ENCODE data around the gene MCM9.

Gene MCM9

GRCh38 chr6:118791499-118791898, 143.5 kb downstream of the MCM9 start:
- Mint-ChIP-seq H3K4me3 (no peak overlapping the region), H3K9me3 (no peaks in the 10 kb centered on the region), H3K4me1 (peaks cover 37% of the 10 kb centered on the region), H3K27ac (ENCODE audit: low read depth) (no peak overlapping the region), H3K36me3 (ENCODE audit: insufficient read depth) (peaks cover 3% of the 10 kb centered on the region), H3K27me3 (no peaks in the 10 kb centered on the region)
- ATAC-seq (replicated peaks; ENCODE audit: extremely low read depth, poor library complexity, severe bottlenecking) (no peak), DNase-seq (ENCODE audit: low spot score in 2 of 2) (no peak)

GRCh38 chr6:118789954-118790353, 145.0 kb downstream of the MCM9 start:
- H3K4me3 Mint-ChIP-seq: no peak overlapping the region
- H3K27me3 Mint-ChIP-seq: no peaks in the 10 kb centered on the region
- peaks cover 25% of the 10 kb centered on the region for H3K4me1 Mint-ChIP-seq
- ATAC-seq (replicated peaks; ENCODE audit: extremely low read depth, poor library complexity, severe bottlenecking): no peak
- DNase-seq (ENCODE audit: low spot score in 2 of 2): no peak
- no peaks in the 10 kb centered on the region for H3K36me3 Mint-ChIP-seq (ENCODE audit: insufficient read depth)
- no peaks in the 10 kb centered on the region for H3K9me3 Mint-ChIP-seq
- H3K27ac Mint-ChIP-seq (ENCODE audit: low read depth): no peak overlapping the region

DNA sequence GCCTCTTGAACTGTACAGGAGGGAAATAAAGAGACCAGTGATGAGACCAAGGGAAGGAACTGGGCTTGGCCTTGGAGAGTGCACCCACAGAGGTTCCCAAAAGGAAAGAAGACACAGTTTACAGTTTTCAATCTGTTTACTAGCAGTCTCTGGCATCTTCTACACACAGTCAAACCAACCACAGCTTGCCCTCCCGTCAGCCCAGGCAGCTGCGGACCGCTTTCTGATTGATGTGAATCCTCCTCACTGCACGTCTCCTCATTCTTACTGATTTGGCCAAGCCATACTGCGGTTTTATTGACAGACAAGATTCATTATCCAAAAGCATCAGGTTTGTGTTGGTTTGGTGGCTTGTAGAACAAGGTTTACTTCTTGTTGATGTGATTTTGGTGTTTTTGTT, 145.5 kb downstream of the MCM9 start:
- peak overlapping the region; percentile 13 for H3K27ac Mint-ChIP-seq (ENCODE audit: low read depth)
- no peaks in the 10 kb centered on the region for H3K9me3 Mint-ChIP-seq
- DNase-seq (ENCODE audit: low spot score in 2 of 2): no peak
- no peaks in the 10 kb centered on the region for H3K36me3 Mint-ChIP-seq (ENCODE audit: insufficient read depth)
- peaks cover 25% of the 10 kb centered on the region for H3K4me1 Mint-ChIP-seq
- no peak for ATAC-seq (replicated peaks; ENCODE audit: extremely low read depth, poor library complexity, severe bottlenecking)
- H3K27me3 Mint-ChIP-seq: no peaks in the 10 kb centered on the region
- no peak overlapping the region for H3K4me3 Mint-ChIP-seq

DNA sequence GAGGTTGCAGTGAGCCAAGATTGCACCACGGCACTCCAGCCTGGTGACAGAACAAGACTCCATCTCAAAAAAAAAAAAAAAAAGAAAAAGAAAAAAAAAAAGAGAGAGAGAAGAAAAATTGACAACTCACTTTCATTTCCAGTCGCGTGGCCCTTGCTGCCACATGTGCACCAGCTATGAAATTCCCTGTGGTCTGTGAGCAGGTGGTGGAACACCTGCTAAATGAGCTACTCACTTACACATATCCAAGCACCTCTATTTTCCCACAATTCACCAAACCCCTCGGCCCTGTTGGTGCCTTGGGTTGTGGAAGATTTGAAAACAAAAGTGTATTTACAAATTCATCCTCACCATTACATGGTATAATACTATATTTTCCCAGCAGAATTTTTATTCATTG, 146.3 kb downstream of the MCM9 start:
- Mint-ChIP-seq H3K4me1 (peaks cover 25% of the 10 kb centered on the region), H3K27ac (ENCODE audit: low read depth) (peak overlapping the region; percentile 13), H3K27me3 (no peaks in the 10 kb centered on the region), H3K36me3 (ENCODE audit: insufficient read depth) (no peaks in the 10 kb centered on the region), H3K9me3 (no peaks in the 10 kb centered on the region), H3K4me3 (no peak overlapping the region)
- ATAC-seq (replicated peaks; ENCODE audit: extremely low read depth, poor library complexity, severe bottlenecking) (no peak), DNase-seq (ENCODE audit: low spot score in 2 of 2) (no peak)

- no peaks in the 10 kb centered on the region for H3K36me3 Mint-ChIP-seq (ENCODE audit: insufficient read depth)
- no peaks in the 10 kb centered on the region for H3K27me3 Mint-ChIP-seq
- no peak overlapping the region for H3K4me3 Mint-ChIP-seq
- DNase-seq (ENCODE audit: low spot score in 2 of 2) (no peak), ATAC-seq (replicated peaks; ENCODE audit: extremely low read depth, poor library complexity, severe bottlenecking) (peak; percentile 68)
- H3K27ac Mint-ChIP-seq (ENCODE audit: low read depth): peak overlapping the region; percentile 56
- H3K4me1 Mint-ChIP-seq: peaks cover 25% of the 10 kb centered on the region
- H3K9me3 Mint-ChIP-seq: no peaks in the 10 kb centered on the region
Measured at GRCh38 chr6:118787724-118788423, 147.1 kb downstream of the MCM9 start.

DNA sequence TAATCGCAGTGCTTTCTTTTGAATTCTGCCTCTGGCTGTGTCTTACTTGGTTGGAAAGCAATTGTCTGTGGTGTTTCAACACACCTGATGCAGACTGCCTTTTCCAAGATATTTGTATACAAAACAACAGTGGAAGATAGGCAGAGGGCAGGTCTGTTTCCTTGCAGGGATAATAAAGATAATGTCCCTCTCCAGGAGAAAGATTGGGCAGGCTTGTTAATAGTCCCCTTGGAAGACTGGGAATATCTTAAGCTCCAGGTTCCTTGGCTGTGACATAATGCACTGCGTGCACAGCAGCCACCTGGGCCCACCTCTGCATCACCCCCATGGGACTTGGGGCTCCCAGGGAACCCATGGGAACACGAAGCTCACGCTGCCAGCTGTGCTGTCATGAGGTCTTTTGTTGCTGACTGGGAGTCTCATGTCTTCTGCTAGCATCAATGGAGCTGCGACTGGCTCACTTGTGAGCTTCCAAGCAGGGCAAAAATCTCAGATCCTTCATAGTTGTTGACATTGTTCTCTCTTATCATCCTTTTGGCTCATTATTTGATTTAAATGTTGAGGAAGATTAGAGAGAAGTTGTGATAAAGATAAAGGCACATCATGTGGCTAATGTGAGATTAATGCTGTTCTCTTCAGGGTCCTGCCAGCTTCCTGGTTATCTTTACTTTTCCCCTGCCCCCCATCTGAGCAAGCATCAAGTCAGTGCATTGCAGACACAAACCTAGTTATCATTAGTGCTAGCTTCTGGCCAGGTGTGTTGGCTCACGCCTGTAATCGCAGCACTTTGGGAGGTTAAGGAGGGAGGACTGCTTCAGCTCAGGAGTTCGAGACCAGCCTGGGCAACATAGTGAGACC, 148.1 kb downstream of the MCM9 start:
- Mint-ChIP-seq H3K36me3 (ENCODE audit: insufficient read depth) (no peaks in the 10 kb centered on the region), H3K4me3 (no peak overlapping the region), H3K27ac (ENCODE audit: low read depth) (no peak overlapping the region), H3K4me1 (peaks cover 19% of the 10 kb centered on the region), H3K9me3 (no peaks in the 10 kb centered on the region), H3K27me3 (no peaks in the 10 kb centered on the region)
- ATAC-seq (replicated peaks; ENCODE audit: extremely low read depth, poor library complexity, severe bottlenecking) (no peak), DNase-seq (ENCODE audit: low spot score in 2 of 2) (no peak)

- H3K27me3 Mint-ChIP-seq: no peaks in the 10 kb centered on the region
- H3K9me3 Mint-ChIP-seq: no peaks in the 10 kb centered on the region
- H3K36me3 Mint-ChIP-seq (ENCODE audit: insufficient read depth): peaks cover 2% of the 10 kb centered on the region
- no peak overlapping the region for H3K4me3 Mint-ChIP-seq
- ATAC-seq (replicated peaks; ENCODE audit: extremely low read depth, poor library complexity, severe bottlenecking) (no peak), DNase-seq (ENCODE audit: low spot score in 2 of 2) (no peak)
- peak overlapping the region; percentile 16 for H3K27ac Mint-ChIP-seq (ENCODE audit: low read depth)
- peaks cover 13% of the 10 kb centered on the region for H3K4me1 Mint-ChIP-seq
Measured at GRCh38 chr6:118785601-118786000, 149.4 kb downstream of the MCM9 start.

DNA sequence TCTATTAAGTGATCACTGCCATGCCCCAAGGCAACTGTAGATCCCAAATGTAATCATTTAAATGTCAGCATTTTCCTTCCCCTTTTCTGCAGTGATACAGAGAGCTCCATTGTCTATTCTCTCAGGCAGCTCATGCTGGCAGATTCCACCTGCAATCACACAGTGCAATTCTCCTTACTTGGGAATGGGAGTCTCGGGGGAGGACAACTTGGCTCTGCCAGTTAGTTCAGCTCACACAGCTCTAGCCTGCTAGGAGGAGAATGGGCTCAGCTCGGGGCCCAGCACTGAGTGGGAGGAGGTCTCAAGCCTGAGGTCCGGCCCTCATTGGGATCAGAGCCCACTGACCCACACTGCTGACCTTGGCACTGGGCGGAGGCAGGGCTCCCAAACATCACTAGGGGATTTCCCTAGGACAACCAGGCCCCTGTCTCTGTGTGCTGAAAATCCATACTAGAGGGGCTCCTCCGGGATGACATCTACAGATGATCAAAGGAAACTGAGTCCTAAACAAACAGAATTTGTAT, 150.3 kb downstream of the MCM9 start:
- ATAC-seq (replicated peaks; ENCODE audit: extremely low read depth, poor library complexity, severe bottlenecking): no peak
- DNase-seq (ENCODE audit: low spot score in 2 of 2): no peak
- Mint-ChIP-seq H3K27me3 (no peaks in the 10 kb centered on the region), H3K9me3 (no peaks in the 10 kb centered on the region), H3K4me1 (peaks cover 13% of the 10 kb centered on the region), H3K27ac (ENCODE audit: low read depth) (peak overlapping the region; percentile 19), H3K4me3 (no peak overlapping the region), H3K36me3 (ENCODE audit: insufficient read depth) (peaks cover 2% of the 10 kb centered on the region)

DNA sequence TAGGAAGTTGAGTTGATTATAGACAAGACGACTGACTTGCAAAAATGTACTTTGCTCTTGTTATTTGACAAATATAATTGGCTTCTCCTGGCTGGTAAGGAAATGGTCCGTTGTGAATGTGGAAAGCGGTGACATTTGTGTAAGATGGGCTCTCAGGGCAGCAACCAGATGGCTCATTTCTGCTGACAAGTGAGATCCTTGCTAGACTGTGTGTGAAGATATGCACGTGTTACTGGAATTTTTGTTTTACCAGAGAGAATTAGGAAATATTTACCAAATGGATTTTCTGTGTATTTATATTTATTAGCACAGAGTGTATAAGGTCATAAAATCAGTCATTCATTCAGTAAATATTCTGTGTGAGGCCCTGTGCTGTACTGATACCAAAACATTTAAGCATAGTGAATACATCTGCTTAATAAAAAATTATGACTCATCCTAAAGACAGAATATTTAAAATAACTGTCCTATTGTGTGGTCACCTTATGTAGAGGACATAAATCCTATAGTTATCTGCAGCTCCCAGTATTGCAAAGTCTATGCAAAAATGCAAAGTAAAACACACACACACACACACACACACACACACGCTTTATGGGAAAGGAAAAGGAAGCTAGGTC, 150.9 kb downstream of the MCM9 start:
- ATAC-seq (replicated peaks; ENCODE audit: extremely low read depth, poor library complexity, severe bottlenecking) (no peak), DNase-seq (ENCODE audit: low spot score in 2 of 2) (no peak)
- Mint-ChIP-seq H3K27ac (ENCODE audit: low read depth) (peak overlapping the region; percentile 19), H3K4me3 (no peak overlapping the region), H3K4me1 (peaks cover 10% of the 10 kb centered on the region), H3K27me3 (no peaks in the 10 kb centered on the region), H3K36me3 (ENCODE audit: insufficient read depth) (peaks cover 2% of the 10 kb centered on the region), H3K9me3 (no peaks in the 10 kb centered on the region)

DNA sequence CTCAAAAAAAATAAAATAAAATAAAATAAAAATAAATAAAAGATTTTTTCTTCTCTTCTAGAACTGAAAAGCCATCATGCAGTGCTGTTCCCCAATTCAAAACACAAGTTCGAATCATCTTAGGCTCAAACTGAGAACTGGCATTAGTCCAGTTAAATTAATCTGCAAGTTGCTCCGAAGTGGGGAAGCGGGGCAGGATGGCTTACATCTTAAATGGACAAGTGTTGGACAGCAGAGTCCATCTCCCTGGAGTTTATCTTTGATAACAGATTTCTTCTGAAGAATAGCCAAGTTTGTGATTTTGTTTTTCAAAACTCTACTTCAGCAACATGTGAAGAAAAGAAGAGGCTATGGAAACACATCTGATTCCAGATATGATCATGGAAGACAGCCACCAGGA, 152.3 kb downstream of the MCM9 start:
- no peaks in the 10 kb centered on the region for H3K27me3 Mint-ChIP-seq
- H3K36me3 Mint-ChIP-seq (ENCODE audit: insufficient read depth): peaks cover 2% of the 10 kb centered on the region
- no peaks in the 10 kb centered on the region for H3K9me3 Mint-ChIP-seq
- no peak overlapping the region for H3K4me3 Mint-ChIP-seq
- ATAC-seq (replicated peaks; ENCODE audit: extremely low read depth, poor library complexity, severe bottlenecking): no peak
- H3K4me1 Mint-ChIP-seq: peaks cover 3% of the 10 kb centered on the region
- H3K27ac Mint-ChIP-seq (ENCODE audit: low read depth): no peak overlapping the region
- no peak for DNase-seq (ENCODE audit: low spot score in 2 of 2)

DNA sequence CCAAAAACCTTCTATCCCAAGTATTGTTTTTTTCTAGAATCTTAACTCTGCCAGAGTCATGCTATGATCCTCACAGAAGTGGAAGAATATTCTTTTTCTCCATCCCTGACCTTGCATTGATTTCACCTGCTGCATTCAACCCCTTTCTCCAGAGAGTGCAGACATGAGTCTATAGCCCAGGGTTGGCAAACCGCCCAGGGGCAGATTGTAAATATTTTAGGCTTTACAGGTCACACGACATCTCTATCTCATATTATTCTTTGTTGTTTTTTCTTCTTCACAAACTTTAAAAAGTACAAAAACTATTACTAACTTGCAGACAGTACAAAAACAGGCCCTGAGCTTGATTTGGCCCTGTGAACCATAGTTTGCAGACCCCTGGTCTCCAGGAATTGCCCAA, 153.1 kb downstream of the MCM9 start:
- Mint-ChIP-seq H3K4me3 (no peak overlapping the region), H3K27ac (ENCODE audit: low read depth) (no peak overlapping the region), H3K36me3 (ENCODE audit: insufficient read depth) (peaks cover 3% of the 10 kb centered on the region), H3K27me3 (no peaks in the 10 kb centered on the region), H3K4me1 (peaks cover 9% of the 10 kb centered on the region), H3K9me3 (no peaks in the 10 kb centered on the region)
- DNase-seq (ENCODE audit: low spot score in 2 of 2) (no peak), ATAC-seq (replicated peaks; ENCODE audit: extremely low read depth, poor library complexity, severe bottlenecking) (no peak)

DNA sequence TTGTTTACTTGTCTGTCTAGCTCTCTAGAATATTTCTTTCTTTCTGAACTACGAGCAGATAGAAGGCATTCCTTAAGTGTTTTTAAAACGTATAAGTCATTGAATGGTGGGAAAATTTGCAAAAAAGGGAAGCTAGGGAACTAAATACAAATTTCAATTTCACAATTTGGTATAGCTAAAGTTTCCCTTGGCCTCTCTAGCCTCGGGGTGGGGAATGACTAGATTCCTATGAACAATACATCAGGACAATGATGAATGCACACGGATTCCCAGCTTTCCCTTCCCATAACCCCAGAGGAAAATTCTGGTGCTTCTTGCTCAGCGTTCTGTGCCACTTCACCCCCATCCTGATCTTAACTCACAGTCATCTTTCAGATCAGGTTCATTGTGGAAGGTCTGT, 154.3 kb downstream of the MCM9 start:
- no peak overlapping the region for H3K27ac Mint-ChIP-seq (ENCODE audit: low read depth)
- H3K4me3 Mint-ChIP-seq: no peak overlapping the region
- no peak for DNase-seq (ENCODE audit: low spot score in 2 of 2)

More for the DNA sequence above, 154.3 kb downstream of the MCM9 start:
- Mint-ChIP-seq H3K27me3 (no peaks in the 10 kb centered on the region), H3K36me3 (ENCODE audit: insufficient read depth) (peaks cover 5% of the 10 kb centered on the region), H3K9me3 (no peaks in the 10 kb centered on the region), H3K4me1 (peaks cover 17% of the 10 kb centered on the region)
- no peak for ATAC-seq (replicated peaks; ENCODE audit: extremely low read depth, poor library complexity, severe bottlenecking)
